DOHH2 (cell line): ENCODE data around the gene RTP3.

Experiments
- EZH2phosphoT487 ChIP-seq: fragments of 200-600 bp; sonication (generic); IDR thresholded peaks from 2 replicates; pipeline ENCODE4 v1.6.1; 2017; ENCODE audit warnings: borderline replicate concordance, mild to moderate bottlenecking, antibody characterized with exemption, low read length, moderate library complexity, mixed read lengths
- TF ChIP-seq, protein P1 (sequence below): fragments of 200-600 bp; sonication (generic); IDR thresholded peaks from one replicate; pipeline ENCODE4 v1.5.1; 2014; ENCODE audit warnings: antibody characterized with exemption, mild to moderate bottlenecking, low read depth, low read length; ENCODE audit not compliant: poor library complexity, severe bottlenecking

DNA sequence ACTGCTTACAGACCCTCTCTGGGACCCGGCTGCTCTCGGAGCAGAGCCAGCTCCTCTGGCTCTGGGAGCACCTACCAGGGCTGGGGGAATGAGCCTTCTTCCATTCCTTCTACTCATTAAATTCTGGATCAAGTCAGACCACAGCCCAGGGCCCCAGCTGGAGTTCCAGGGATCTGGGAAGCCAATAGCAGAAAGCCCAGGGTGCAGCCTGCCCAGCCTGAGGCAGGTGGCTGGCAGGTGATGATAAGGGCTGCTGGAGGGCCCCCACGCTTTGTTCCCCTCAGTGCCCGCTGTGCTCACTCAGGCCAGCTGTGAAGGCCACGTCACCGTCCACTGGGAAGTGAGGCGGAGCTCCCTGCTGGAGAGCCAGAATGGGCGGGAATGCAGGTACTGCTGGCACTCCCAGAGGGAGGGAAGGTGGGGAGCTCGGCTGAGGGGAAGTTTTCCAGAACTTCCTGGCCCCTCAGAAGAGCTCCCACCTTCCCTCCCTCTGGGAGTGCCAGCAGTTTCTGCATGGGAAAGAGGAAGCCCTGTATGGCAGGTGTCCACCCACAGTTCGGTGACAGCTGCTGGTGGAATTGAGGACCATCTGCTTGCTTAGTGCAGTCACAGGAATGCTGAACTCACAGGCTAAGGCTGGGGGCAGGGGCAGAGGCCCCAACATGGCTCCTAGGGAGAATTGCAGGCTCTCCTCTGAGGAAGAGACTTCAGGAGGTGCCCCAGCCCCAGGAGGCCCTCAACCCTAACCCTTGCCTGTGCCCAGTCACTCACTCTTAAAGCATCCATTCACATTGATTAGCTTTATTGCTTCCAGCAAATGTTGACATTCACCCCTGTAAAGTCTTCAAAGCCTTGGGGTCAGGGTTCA is 12.6 kb upstream of the RTP3 start:
- TF ChIP-seq, protein P1, sequence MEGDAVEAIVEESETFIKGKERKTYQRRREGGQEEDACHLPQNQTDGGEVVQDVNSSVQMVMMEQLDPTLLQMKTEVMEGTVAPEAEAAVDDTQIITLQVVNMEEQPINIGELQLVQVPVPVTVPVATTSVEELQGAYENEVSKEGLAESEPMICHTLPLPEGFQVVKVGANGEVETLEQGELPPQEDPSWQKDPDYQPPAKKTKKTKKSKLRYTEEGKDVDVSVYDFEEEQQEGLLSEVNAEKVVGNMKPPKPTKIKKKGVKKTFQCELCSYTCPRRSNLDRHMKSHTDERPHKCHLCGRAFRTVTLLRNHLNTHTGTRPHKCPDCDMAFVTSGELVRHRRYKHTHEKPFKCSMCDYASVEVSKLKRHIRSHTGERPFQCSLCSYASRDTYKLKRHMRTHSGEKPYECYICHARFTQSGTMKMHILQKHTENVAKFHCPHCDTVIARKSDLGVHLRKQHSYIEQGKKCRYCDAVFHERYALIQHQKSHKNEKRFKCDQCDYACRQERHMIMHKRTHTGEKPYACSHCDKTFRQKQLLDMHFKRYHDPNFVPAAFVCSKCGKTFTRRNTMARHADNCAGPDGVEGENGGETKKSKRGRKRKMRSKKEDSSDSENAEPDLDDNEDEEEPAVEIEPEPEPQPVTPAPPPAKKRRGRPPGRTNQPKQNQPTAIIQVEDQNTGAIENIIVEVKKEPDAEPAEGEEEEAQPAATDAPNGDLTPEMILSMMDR, result no peak
- no peak for TF ChIP-seq EZH2phosphoT487
